ENCODE results near the gene B3GAT2. TPM values are rescaled to one million over a fixed set of nuclear protein-coding genes. Genes with fewer than 3 reads are reported as not detected.

Gene B3GAT2
- total RNA-seq, 1 experiment from 2014 or later: not detected

- Histone ChIP-seq H3K79me2 (ENCODE audit: low read length) (no peaks in the 10 kb centered on the region), H3K27ac (ENCODE audit: low read length) (no peak overlapping the region), H2AFZ (ENCODE audit: low read length) (no peak overlapping the region), H3K4me3 (ENCODE audit: low read length) (no peak overlapping the region), H3K36me3 (ENCODE audit: low read depth, low read length) (no peaks in the 10 kb centered on the region), H3K4me1 (ENCODE audit: insufficient read depth, low read length) (no peaks in the 10 kb centered on the region), H3K9me3 (ENCODE audit: low read length) (no peaks in the 10 kb centered on the region), H3K9me2 (replicated peaks; ENCODE audit: low read length) (no peaks in the 10 kb centered on the region), H3K4me2 (ENCODE audit: low read length) (no peak overlapping the region), H3K9ac (ENCODE audit: low read length) (no peak overlapping the region), H4K20me1 (ENCODE audit: low read length) (no peaks in the 10 kb centered on the region), H3F3A (ENCODE audit: low read length, unreplicated experiment) (no peaks in the 10 kb centered on the region), H3K27me3 (ENCODE audit: low read length) (no peaks in the 10 kb centered on the region)
- TF ChIP-seq EZH2 (IDR thresholded peaks at IDR 0.05; ENCODE audit: low read length, unreplicated experiment): no peak
- TF ChIP-seq EZH2phosphoT487 (IDR thresholded peaks at IDR 0.05; ENCODE audit: borderline replicate concordance, low read length): no peak
- BruUV-seq (replicated peaks): no TSS peak
- POLR2A ChIA-PET (ENCODE audit: unreplicated experiment): no interaction called here
- CTCF ChIA-PET: no interaction called here
- intact Hi-C loops (cut with micrococcal nuclease): no loop called here
- ATAC-seq (no peak), DNase-seq (no peak)
Observed at GRCh38 chr6:70933853-70934252, 23.0 kb downstream of the B3GAT2 start.

- no peaks in the 10 kb centered on the region for H3K4me1 ChIP-seq (ENCODE audit: insufficient read depth, low read length)
- no TSS peak for BruUV-seq (replicated peaks)
- no peak overlapping the region for H2AFZ ChIP-seq (ENCODE audit: low read length)
- DNase-seq: no peak
- no peak for ATAC-seq
- H3K27me3 ChIP-seq (ENCODE audit: low read length): no peaks in the 10 kb centered on the region
- intact Hi-C loops (cut with micrococcal nuclease): no loop called here
- H3K79me2 ChIP-seq (ENCODE audit: low read length): no peaks in the 10 kb centered on the region
- ChIA-PET CTCF (no interaction called here), POLR2A (ENCODE audit: unreplicated experiment) (no interaction called here)
- no peak overlapping the region for H3K4me3 ChIP-seq (ENCODE audit: low read length)
- H3F3A ChIP-seq (ENCODE audit: low read length, unreplicated experiment): no peaks in the 10 kb centered on the region
- H3K36me3 ChIP-seq (ENCODE audit: low read depth, low read length): no peaks in the 10 kb centered on the region
- H3K9ac ChIP-seq (ENCODE audit: low read length): no peak overlapping the region
- TF ChIP-seq CTCF (conservative IDR thresholded peaks at IDR 0.05; ENCODE audit: low read depth, low read length): no peak
- TF ChIP-seq EZH2 (IDR thresholded peaks at IDR 0.05; ENCODE audit: low read length, unreplicated experiment): no peak
- TF ChIP-seq EZH2phosphoT487 (IDR thresholded peaks at IDR 0.05; ENCODE audit: borderline replicate concordance, low read length): no peak
- no peaks in the 10 kb centered on the region for H3K9me2 ChIP-seq (replicated peaks; ENCODE audit: low read length)
- no peaks in the 10 kb centered on the region for H3K9me3 ChIP-seq (ENCODE audit: low read length)
- no peak overlapping the region for H3K4me2 ChIP-seq (ENCODE audit: low read length)
- H3K27ac ChIP-seq (ENCODE audit: low read length): no peak overlapping the region
- no peaks in the 10 kb centered on the region for H4K20me1 ChIP-seq (ENCODE audit: low read length)
Observed at GRCh38 chr6:70905742-70906141, 51.1 kb downstream of the B3GAT2 start.

DNA sequence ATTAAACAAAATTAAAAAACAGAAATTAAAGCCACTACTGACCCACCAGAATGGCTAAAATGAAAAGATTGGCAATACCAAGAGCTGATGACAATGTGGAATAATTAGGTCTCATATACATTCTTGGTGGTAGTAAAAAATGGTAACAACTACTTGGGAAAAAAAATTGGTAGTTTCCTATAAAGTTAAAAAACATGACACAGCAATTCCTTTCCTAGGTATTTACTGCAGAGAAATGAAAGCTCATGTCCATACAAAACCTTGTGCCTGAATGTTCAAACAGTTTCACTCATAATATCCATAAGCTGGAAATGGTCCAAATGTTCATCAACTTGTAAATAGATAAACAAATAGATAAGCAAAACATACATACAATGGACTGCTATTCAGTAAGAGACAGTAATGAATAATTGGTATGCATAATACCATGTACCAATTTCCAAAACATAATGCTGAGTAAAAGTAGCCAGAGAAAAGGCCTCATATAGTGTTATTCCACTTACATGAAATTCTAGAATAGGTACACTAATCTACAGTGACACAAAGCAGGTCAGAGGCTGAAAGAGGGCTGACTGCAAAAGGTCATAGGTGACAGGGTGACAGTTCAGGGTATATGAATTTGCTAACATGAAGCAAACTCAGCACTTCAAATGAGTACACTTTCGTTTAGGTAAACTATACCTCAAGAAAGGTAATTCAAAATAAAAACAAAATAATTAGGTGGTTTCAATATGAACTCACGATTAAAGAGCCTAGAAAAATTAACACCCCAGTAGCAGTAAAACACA, 53.0 kb downstream of the B3GAT2 start:
- H3K4me3 ChIP-seq (ENCODE audit: low read length): no peak overlapping the region
- no peak overlapping the region for H2AFZ ChIP-seq (ENCODE audit: low read length)
- H3K4me2 ChIP-seq (ENCODE audit: low read length): no peak overlapping the region
- intact Hi-C loops (cut with micrococcal nuclease): no loop called here
- no TSS peak for BruUV-seq (replicated peaks)
- no peaks in the 10 kb centered on the region for H3K9me3 ChIP-seq (ENCODE audit: low read length)
- H3K79me2 ChIP-seq (ENCODE audit: low read length): no peaks in the 10 kb centered on the region
- H3K27me3 ChIP-seq (ENCODE audit: low read length): no peaks in the 10 kb centered on the region
- H3K36me3 ChIP-seq (ENCODE audit: low read depth, low read length): no peaks in the 10 kb centered on the region
- H3K9me2 ChIP-seq (replicated peaks; ENCODE audit: low read length): no peaks in the 10 kb centered on the region
- no peak overlapping the region for H3K27ac ChIP-seq (ENCODE audit: low read length)
- no peak overlapping the region for H3K9ac ChIP-seq (ENCODE audit: low read length)
- no peak for ATAC-seq
- ChIA-PET CTCF (no interaction called here), POLR2A (ENCODE audit: unreplicated experiment) (no interaction called here)
- no peak for DNase-seq
- H3F3A ChIP-seq (ENCODE audit: low read length, unreplicated experiment): no peaks in the 10 kb centered on the region
- no peaks in the 10 kb centered on the region for H4K20me1 ChIP-seq (ENCODE audit: low read length)
- no peaks in the 10 kb centered on the region for H3K4me1 ChIP-seq (ENCODE audit: insufficient read depth, low read length)
- TF ChIP-seq CTCF (conservative IDR thresholded peaks at IDR 0.05; ENCODE audit: low read depth, low read length) (no peak), EZH2phosphoT487 (IDR thresholded peaks at IDR 0.05; ENCODE audit: borderline replicate concordance, low read length) (no peak), EZH2 (IDR thresholded peaks at IDR 0.05; ENCODE audit: low read length, unreplicated experiment) (no peak)
